Esophagus squamous epithelium (tissue), 5 donors: ENCODE results near the gene HSD17B13. TPM values are rescaled to one million over a fixed set of nuclear protein-coding genes. Genes with fewer than 3 reads are reported as not detected.

Experiments used
- DNase-seq: peaks from one replicate; lab custom pipeline; 2025; lab: John Stamatoyannopoulos, UW
- H3K27ac ChIP-seq, 4 donors: fragments of 200-600 bp; sonication (generic); one replicate each; pipeline ENCODE4 v1.5.1; 2016 to 2019; ENCODE audit warnings: mild to moderate bottlenecking in 1 of 4
- H3K27me3 ChIP-seq, 4 donors: fragments of 200-600 bp; sonication (generic); 1 replicate in 3 of 4; 2 replicates in 1 of 4; pipeline versions ENCODE4 v1.5.1 to v1.6.0; 2017 to 2021; ENCODE audit warnings: antibody characterized with exemption in 1 of 4
- H3K36me3 ChIP-seq, 3 donors: fragments of 200-600 bp; sonication (generic); one replicate each; pipeline ENCODE4 v1.5.1; 2016 to 2019
- H3K4me1 ChIP-seq, 3 donors: fragments of 200-600 bp; sonication (generic); one replicate each; pipeline ENCODE4 v1.5.1; 2017 to 2019
- H3K4me3 ChIP-seq, 4 donors: fragments of 200-600 bp; sonication (generic); 1 replicate in 3 of 4; 2 replicates in 1 of 4; pipeline ENCODE4 v1.5.1; 2016 to 2019; ENCODE audit warnings: mild to moderate bottlenecking in 2 of 4, moderate library complexity in 1 of 4
- H3K9me3 ChIP-seq, 3 donors: fragments of 200-600 bp; sonication (generic); one replicate each; pipeline ENCODE4 v1.5.1; 2016 to 2019
- CTCF ChIP-seq, 6 experiments: fragments of 450-650 bp in 4 of 6; fragments of 200-600 bp in 2 of 6; sonication (generic) in 2 of 6; IDR thresholded peaks; one replicate each; pipeline ENCODE4 v1.5.1; 2016 to 2019; ENCODE audit warnings: antibody characterized with exemption in 6 of 6, mild to moderate bottlenecking in 4 of 6, moderate library complexity in 4 of 6
- POLR2A ChIP-seq, 4 donors: fragments of 450-650 bp; IDR thresholded peaks; one replicate each; pipeline ENCODE4 v1.6.1; 2017; ENCODE audit warnings: antibody characterized with exemption in 4 of 4, mild to moderate bottlenecking in 4 of 4, moderate library complexity in 3 of 4
- WGBS, 2 donors: methylation state at CpG; one replicate each; pipeline ENCODE4 v1.1.5; 2018; 5-methylcytosine and 5-hydroxymethylcytosine counted together
- intact Hi-C: fragments of 100-400 bp; cut with DNase I; formaldehyde crosslinking; loops from one replicate; pipeline ENCODE4 v1.15.0; 2022
- total RNA-seq, 4 donors: library from RNA; depleted of rRNA; stranded (reverse); fragments of >200 nt; gene quantifications; one replicate each; pipeline ENCODE4 v1.1.0, GENCODE V29; 2016
- donor health status: DM: yes; HTN: yes; CAD: no.

HSD17B13 gene
- total RNA-seq, 4 donors from 2014 or later: not detected

GRCh38 chr4:87270144-87270543, 52.5 kb downstream of the HSD17B13 start:
- H3K36me3 ChIP-seq: no peaks in the 10 kb centered on the region
- TF ChIP-seq CTCF (IDR thresholded peaks at IDR 0.05): peak in 5 of 6 experiments; percentile 28 to 70 (median 47)
- TF ChIP-seq POLR2A (IDR thresholded peaks at IDR 0.05): no peak
- H3K27me3 ChIP-seq: no peaks in the 10 kb centered on the region
- DNase-seq: no peak
- no peak overlapping the region for H3K4me3 ChIP-seq
- WGBS, 2 donors: 41 to 43% methylated on average over 3 of the region's 3 CpGs
- intact Hi-C loops: loop anchor here (10.0 kb wide), 1 partner anchor 195 kb away; no protein-coding TSS in a partner anchor
- H3K9me3 ChIP-seq: no peaks in the 10 kb centered on the region
- no peak overlapping the region for H3K27ac ChIP-seq
- H3K4me1 ChIP-seq: peaks cover 0 to 5% (median 0%) of the 10 kb centered on the region in 3 donors

- no peak for DNase-seq
- Histone ChIP-seq H3K4me3 (no peak overlapping the region), H3K4me1 (peaks cover 0 to 5% (median 0%) of the 10 kb centered on the region in 3 donors), H3K27ac (no peak overlapping the region), H3K27me3 (no peaks in the 10 kb centered on the region), H3K36me3 (no peaks in the 10 kb centered on the region), H3K9me3 (no peaks in the 10 kb centered on the region)
- 78 to 88% methylated on average over 5 of the region's 5 CpGs for whole genome bisulfite sequencing, 2 donors
- intact Hi-C loops: no loop called here
- TF ChIP-seq CTCF (IDR thresholded peaks at IDR 0.05): no peak
- no peak for TF ChIP-seq POLR2A (IDR thresholded peaks at IDR 0.05)
Observed at GRCh38 chr4:87268411-87268810, 54.3 kb downstream of the HSD17B13 start.

- Histone ChIP-seq H3K4me3 (no peak overlapping the region), H3K4me1 (peaks cover 0 to 5% (median 0%) of the 10 kb centered on the region in 3 donors), H3K9me3 (no peaks in the 10 kb centered on the region), H3K36me3 (no peaks in the 10 kb centered on the region), H3K27ac (no peak overlapping the region), H3K27me3 (no peaks in the 10 kb centered on the region)
- WGBS, 2 donors: 55 to 67% methylated on average over 3 of the region's 3 CpGs
- DNase-seq: no peak
- intact Hi-C loops: no loop called here
- TF ChIP-seq POLR2A (IDR thresholded peaks at IDR 0.05): no peak
- no peak for TF ChIP-seq CTCF (IDR thresholded peaks at IDR 0.05)
Observed at GRCh38 chr4:87266986-87267385, 55.7 kb downstream of the HSD17B13 start.

- 100% methylated on average over 1 of the region's 1 CpG; no CpG with 5 or more reads in 1 of the 2 donors for WGBS, 2 donors
- intact Hi-C loops: no loop called here
Observed at GRCh38 chr4:87262886-87263285, 59.8 kb downstream of the HSD17B13 start.

GRCh38 chr4:87260477-87260876, 62.2 kb downstream of the HSD17B13 start:
- no peak overlapping the region for H3K27ac ChIP-seq
- no peaks in the 10 kb centered on the region for H3K27me3 ChIP-seq
- H3K9me3 ChIP-seq: no peaks in the 10 kb centered on the region
- TF ChIP-seq CTCF (IDR thresholded peaks at IDR 0.05): no peak
- intact Hi-C loops: no loop called here
- H3K4me3 ChIP-seq: no peak overlapping the region
- H3K36me3 ChIP-seq: no peaks in the 10 kb centered on the region
- 88 to 93% methylated on average over 2 of the region's 2 CpGs for WGBS, 2 donors
- DNase-seq: no peak
- no peaks in the 10 kb centered on the region for H3K4me1 ChIP-seq

More at GRCh38 chr4:87262886-87263285, 59.8 kb downstream of the HSD17B13 start:
- Histone ChIP-seq H3K36me3 (no peaks in the 10 kb centered on the region), H3K9me3 (no peaks in the 10 kb centered on the region), H3K4me3 (no peak overlapping the region), H3K4me1 (no peaks in the 10 kb centered on the region), H3K27me3 (no peaks in the 10 kb centered on the region), H3K27ac (no peak overlapping the region)
- TF ChIP-seq POLR2A (IDR thresholded peaks at IDR 0.05) (no peak), CTCF (IDR thresholded peaks at IDR 0.05) (no peak)
- DNase-seq: no peak
